ENCODE results near the gene SATB1. TPM values are rescaled to one million over a fixed set of nuclear protein-coding genes. Genes with fewer than 3 reads are reported as not detected.

SATB1 gene
- total and polyA plus RNA-seq, 11 donors: 16.5 to 63.4 (median 41.3) TPM

DNA sequence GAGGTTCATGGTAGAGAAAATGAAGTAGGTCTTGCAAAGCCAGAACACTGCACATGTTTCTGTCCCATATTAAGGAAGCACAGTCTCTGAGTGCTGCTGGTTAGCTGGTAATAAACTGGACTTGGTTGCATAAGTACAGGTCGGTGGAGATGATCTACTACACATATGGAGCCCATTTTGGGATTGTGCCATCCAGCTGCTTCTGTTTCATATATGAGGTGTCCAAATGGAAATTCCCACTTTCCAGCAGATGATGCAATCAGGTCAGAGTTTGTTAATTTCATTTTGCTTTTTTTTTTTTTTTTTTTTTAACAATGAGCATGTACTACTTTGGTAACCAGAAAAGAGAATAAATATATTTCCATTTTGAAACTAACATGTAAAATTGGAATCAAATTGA is 122.6 kb downstream of the SATB1 start:
- H3K4me1 ChIP-seq: no peaks in the 10 kb centered on the region
- peaks cover 0 to 11% (median 0%) of the 10 kb centered on the region in 12 donors for H3K9me3 ChIP-seq
- 64 to 87% (median 80%) methylated on average over 1 of the region's 1 CpG for WGBS, 4 donors
- no peaks in the 10 kb centered on the region for H3K36me3 ChIP-seq
- DNase-seq: no peak
- H3K4me3 ChIP-seq: no peak overlapping the region
- TF ChIP-seq, protein P1, sequence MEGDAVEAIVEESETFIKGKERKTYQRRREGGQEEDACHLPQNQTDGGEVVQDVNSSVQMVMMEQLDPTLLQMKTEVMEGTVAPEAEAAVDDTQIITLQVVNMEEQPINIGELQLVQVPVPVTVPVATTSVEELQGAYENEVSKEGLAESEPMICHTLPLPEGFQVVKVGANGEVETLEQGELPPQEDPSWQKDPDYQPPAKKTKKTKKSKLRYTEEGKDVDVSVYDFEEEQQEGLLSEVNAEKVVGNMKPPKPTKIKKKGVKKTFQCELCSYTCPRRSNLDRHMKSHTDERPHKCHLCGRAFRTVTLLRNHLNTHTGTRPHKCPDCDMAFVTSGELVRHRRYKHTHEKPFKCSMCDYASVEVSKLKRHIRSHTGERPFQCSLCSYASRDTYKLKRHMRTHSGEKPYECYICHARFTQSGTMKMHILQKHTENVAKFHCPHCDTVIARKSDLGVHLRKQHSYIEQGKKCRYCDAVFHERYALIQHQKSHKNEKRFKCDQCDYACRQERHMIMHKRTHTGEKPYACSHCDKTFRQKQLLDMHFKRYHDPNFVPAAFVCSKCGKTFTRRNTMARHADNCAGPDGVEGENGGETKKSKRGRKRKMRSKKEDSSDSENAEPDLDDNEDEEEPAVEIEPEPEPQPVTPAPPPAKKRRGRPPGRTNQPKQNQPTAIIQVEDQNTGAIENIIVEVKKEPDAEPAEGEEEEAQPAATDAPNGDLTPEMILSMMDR (IDR thresholded peaks at IDR 0.05): no peak
- TF ChIP-seq POLR2A (IDR thresholded peaks at IDR 0.05): no peak
- intact Hi-C loops (cut with DNase I): no loop called here
- no peaks in the 10 kb centered on the region for H3K27me3 ChIP-seq
- ATAC-seq: no peak
- no peak overlapping the region for H3K27ac ChIP-seq

DNA sequence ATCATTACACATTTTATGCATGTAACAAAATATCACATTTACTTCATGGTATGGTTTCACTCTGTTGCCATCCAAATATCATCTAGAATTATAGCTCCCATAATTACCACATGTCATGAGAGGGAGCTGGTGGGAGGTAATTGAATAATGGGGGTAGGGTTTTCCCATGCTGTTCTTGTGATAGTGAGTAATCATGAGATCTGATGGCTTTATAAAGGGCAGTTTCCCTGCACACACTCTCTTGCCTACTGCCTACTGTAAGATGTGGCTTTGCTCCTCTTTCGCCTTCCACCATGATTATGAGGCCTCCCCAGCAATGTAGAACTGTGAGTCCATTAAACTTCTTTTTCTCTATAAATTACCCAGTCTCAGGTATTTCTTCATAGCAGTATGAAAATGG is 123.4 kb downstream of the SATB1 start:
- no peaks in the 10 kb centered on the region for H3K4me1 ChIP-seq
- TF ChIP-seq POLR2A (IDR thresholded peaks at IDR 0.05): no peak
- TF ChIP-seq, protein P1 (IDR thresholded peaks at IDR 0.05): no peak
- 72 to 93% (median 87%) methylated on average over 1 of the region's 1 CpG for WGBS, 4 donors
- H3K27me3 ChIP-seq: no peaks in the 10 kb centered on the region
- ATAC-seq (no peak), DNase-seq (no peak)
- H3K9me3 ChIP-seq: peaks cover 0 to 19% (median 4%) of the 10 kb centered on the region in 12 donors
- H3K4me3 ChIP-seq: no peak overlapping the region
- intact Hi-C loops (cut with DNase I): no loop called here
- no peak overlapping the region for H3K27ac ChIP-seq
- no peaks in the 10 kb centered on the region for H3K36me3 ChIP-seq

DNA sequence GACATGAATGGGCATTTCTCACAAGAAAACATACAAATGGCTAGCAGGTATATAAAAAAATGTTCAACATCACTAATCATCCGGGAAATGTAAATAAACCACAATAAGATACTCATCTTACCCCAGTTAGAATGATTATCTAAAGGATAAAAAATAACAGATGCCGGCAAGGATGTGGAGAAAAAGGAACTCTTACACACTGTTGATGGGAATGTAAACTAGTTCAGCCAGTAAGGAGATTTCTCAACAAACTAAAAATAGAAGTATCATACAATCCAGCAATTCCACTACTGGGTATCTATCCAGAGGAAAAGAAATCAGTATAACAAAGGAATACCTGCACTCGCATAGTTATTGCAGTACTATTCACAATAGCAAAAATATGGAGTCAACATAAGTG is 124.2 kb downstream of the SATB1 start:
- Histone ChIP-seq H3K4me1 (no peaks in the 10 kb centered on the region), H3K27ac (no peak overlapping the region), H3K27me3 (no peaks in the 10 kb centered on the region), H3K36me3 (no peaks in the 10 kb centered on the region), H3K4me3 (no peak overlapping the region), H3K9me3 (peaks cover 0 to 26% (median 10%) of the 10 kb centered on the region in 12 donors)
- no peak for ATAC-seq
- intact Hi-C loops (cut with DNase I): no loop called here
- no peak for DNase-seq
- TF ChIP-seq, protein P1 (IDR thresholded peaks at IDR 0.05): no peak
- 85 to 91% (median 87%) methylated on average over 3 of the region's 3 CpGs for WGBS, 4 donors

DNA sequence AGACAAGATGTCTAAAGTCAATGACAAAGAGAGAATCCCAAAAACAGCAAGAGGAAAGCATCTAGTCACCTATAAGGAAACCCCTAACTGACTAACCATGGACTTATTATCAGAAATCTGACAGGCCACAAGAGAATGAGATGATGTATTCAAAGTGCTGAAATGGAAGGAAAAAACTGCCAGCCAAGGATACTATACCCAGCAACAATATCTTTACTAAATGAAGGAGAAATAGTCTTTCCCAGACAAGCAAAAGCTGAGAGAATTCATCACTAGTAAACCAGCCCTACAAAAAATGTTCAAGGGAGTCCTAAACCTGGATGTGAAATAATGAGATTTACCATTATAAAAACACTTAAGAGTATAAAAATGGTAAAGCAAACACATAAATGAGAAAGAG is 128.0 kb downstream of the SATB1 start:
- DNase-seq (no peak), ATAC-seq (no peak)
- Histone ChIP-seq H3K36me3 (no peaks in the 10 kb centered on the region), H3K4me1 (peaks cover 0 to 7% (median 0%) of the 10 kb centered on the region in 12 donors), H3K9me3 (peaks cover 0 to 35% (median 11%) of the 10 kb centered on the region in 12 donors), H3K4me3 (no peak overlapping the region), H3K27ac (no peak overlapping the region), H3K27me3 (no peaks in the 10 kb centered on the region)
- TF ChIP-seq POLR2A (IDR thresholded peaks at IDR 0.05): no peak
- TF ChIP-seq, protein P1 (IDR thresholded peaks at IDR 0.05): no peak
- intact Hi-C loops (cut with DNase I): no loop called here
